Measurements from ENCODE around the gene KLF15.

- no peak for TF ChIP-seq CTCF (IDR thresholded peaks at IDR 0.05; ENCODE audit: low read depth, low read length)
- no peak for TF ChIP-seq POLR2A (IDR thresholded peaks at IDR 0.05; ENCODE audit: extremely low read depth, insufficient read length)
Measured at GRCh38 chr3:126399756-126400155, 42.5 kb upstream of the KLF15 start.

Measured in NB4 (cell line).